DND-41 (cell line): ENCODE results near the gene RSF1.

Source experiments
- EZH2 ChIP-seq: IDR thresholded peaks from 3 replicates; pipeline ENCODE4 v1.6.1; 2012; ENCODE audit warnings: borderline replicate concordance, low read depth, mild to moderate bottlenecking, moderate library complexity, low read length, inconsistent platforms; ENCODE audit not compliant: severe bottlenecking
- TF ChIP-seq, protein P1 (sequence below): IDR thresholded peaks from 2 replicates; pipeline ENCODE4 v1.5.1; 2012; ENCODE audit warnings: borderline replicate concordance, low read length, moderate library complexity, mild to moderate bottlenecking; ENCODE audit not compliant: poor library complexity, severe bottlenecking; ENCODE audit errors: extremely low read depth

DNA sequence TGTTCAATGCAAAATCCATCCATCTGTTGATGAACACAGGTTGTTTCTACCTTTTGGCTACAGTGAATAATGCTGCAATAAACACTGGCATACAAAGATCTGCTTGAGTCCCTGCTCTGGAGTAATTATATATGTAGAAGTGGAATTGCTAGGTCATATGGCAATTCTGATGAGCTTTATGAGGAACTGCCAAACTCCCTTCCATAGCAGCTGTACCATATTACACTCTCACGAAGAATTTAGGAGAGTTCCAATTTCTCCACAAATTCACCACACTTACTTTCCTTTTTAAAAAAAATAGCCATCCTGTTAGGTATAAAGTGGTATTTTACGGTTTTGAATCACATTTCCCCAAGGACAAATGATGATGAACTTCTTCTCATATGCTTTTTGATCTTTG, 62.2 kb downstream of the RSF1 start:
- TF ChIP-seq, protein P1, sequence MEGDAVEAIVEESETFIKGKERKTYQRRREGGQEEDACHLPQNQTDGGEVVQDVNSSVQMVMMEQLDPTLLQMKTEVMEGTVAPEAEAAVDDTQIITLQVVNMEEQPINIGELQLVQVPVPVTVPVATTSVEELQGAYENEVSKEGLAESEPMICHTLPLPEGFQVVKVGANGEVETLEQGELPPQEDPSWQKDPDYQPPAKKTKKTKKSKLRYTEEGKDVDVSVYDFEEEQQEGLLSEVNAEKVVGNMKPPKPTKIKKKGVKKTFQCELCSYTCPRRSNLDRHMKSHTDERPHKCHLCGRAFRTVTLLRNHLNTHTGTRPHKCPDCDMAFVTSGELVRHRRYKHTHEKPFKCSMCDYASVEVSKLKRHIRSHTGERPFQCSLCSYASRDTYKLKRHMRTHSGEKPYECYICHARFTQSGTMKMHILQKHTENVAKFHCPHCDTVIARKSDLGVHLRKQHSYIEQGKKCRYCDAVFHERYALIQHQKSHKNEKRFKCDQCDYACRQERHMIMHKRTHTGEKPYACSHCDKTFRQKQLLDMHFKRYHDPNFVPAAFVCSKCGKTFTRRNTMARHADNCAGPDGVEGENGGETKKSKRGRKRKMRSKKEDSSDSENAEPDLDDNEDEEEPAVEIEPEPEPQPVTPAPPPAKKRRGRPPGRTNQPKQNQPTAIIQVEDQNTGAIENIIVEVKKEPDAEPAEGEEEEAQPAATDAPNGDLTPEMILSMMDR: no peak
- TF ChIP-seq EZH2: no peak
